Epidermal melanocyte (primary cell): ENCODE measurements around the gene RAF1.
"Not testable (repeated sequence)": the region's sequence is repeated elsewhere in the genome, so short reads cannot be mapped to it uniquely, and the experiment has no call there.

Source experiments
- DNase-seq: peaks from one replicate; pipeline ENCODE4 v3.0.0; 2011; ENCODE audit warnings: low spot score; ENCODE audit not compliant: insufficient read length

RAF1 gene

GRCh38 chr3:12677616-12678015 is 13.7 kb upstream of the RAF1 start:
- DNase-seq = no peak

- no peak for DNase-seq
These were observed 11.3 kb upstream of the RAF1 start for GRCh38 chr3:12675115-12675810.

GRCh38 chr3:12673956-12674736 is 10.2 kb upstream of the RAF1 start:
- DNase-seq = not testable (repeated sequence)

GRCh38 chr3:12671120-12671450 is 7.2 kb upstream of the RAF1 start:
- DNase-seq = no peak

DNA sequence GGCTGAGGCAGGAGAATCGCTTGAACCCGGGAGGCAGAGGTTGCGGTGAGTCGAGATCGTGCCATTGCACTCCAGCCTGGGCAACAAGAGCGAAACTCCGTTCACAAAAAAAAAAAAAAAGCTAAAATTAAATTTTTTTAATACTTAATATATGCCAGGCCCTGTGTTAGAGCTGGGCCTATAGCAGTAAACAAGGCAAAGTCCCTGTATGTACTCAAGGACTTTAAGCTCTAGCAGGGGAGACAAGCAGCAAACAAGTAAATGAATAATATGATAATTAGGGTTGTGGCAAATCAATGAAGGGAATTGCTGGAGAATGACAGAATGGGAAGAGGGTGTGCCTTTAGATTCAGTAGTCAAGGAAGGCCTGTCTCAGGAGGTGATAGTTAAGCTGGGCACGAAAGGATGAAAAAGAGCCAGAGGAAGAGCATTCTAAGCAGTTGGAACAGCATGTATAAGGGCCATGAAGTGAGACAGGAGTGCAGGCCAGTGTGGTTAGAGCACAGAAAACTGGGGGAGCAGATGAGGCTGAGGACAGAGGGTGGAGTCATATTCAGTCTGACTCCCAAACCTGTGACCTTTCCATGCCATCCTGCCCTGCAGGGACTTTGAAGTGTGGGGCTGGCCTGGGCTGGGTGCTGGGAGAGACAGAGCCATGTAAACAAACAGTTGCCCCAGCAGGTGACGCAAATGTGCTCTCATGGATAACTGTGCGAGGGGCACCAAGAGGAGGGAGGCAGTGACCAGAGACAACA is 6.6 kb upstream of the RAF1 start:
- DNase-seq = no peak

DNA sequence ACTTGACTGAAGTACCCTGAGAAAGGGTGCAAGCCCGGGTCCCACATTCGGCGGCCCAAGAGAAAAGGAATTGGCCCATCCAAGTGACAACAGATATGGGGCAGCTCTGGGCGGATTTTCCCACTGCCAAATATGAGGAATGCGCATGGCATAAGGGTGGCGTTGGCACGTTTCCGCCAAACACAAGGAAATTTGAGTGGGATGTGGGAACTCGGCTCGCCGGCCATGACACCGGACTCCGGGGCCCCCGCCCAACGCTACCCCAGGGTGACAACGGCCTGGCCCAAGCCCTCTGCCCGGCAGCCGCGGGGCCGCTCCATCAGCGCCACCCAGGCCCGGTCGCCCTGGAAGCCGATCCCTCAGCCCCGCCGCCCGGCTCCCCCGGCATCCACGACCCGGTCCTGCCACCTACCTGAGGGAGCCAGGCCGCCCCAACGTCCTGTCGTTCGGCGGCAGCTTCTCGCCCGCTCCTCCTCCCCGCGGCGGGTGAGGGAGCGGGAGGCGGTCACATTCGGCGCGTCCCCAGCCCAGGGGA is 449 bp downstream of the RAF1 start:
- no peak for DNase-seq

DNA sequence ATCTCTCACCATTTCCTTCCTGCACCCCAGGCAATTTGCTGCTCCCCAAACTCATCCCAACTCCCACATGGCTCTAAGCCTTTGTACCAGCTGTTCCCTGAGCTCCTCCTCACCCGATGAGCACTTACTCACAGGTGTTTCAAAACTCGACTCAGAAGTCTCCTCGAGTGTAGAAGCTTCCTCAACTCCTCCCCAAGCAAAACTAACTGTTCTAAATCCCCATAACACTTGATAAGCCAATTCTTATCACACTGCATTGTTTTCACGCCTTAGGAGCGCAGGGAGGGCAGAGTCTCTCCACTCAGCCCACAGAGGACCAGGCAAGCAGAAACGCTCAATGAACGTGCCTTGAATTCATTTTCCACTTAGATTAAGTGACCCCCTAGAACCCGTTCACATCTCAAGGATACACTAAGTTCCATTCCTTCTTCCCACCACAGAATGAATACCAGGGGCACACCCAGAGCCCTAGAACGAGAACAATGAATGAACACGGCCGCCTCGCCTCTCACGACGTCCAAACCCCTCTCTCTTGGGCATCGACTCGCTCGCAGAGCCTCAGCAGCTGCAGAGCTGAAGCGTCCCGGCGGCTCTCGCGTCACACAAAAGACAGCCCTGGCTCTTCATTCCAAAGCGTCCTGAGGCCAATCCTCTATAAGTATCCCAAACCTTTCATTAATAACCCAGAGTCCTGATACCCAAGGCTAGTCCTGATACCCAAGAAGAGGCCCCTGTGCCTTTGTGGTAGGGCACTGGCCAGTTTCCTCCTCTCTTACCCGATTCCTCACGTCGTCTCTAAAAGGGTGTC is 1.1 kb downstream of the RAF1 start:
- DNase-seq = no peak

GRCh38 chr3:12661926-12662592 is 1.9 kb downstream of the RAF1 start:
- DNase-seq = no peak

GRCh38 chr3:12661375-12661774 is 2.5 kb downstream of the RAF1 start:
- not testable (repeated sequence) for DNase-seq

GRCh38 chr3:12660196-12660595 is 3.7 kb downstream of the RAF1 start:
- DNase-seq = no peak

DNA sequence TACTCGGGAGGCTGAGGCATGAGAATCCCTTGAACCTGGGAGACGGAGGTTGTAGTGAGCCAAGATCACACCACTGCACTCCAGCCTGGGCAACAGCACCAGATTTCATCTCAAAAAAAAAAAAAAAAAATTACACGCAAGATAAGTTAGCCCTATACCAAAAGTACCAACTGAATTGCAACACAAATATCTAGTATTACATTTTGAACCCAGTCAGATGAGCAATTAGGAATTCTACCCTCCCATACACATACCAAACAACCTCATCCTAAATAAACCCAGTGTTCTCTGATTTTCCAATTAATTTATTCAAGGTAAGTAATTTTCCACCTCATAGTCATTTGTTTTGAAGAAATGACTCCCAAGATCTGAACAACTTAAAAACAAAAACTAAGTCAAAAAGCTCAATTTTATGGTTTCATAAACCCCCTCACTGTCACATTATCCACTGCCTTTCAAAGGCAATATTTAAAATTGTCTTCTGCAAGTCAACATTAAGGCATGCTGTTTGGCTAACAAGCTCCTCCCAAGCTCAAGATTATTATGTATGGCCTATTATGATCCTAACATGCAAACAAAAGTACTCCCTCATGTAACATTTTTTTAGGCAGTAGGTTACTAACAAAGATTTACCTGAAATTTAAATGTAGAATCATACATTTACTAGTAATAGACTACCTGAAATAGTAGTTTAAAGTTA is 4.5 kb downstream of the RAF1 start:
- no peak for DNase-seq

GRCh38 chr3:12658593-12659058 is 5.3 kb downstream of the RAF1 start:
- peak; percentile 22 for DNase-seq

DNA sequence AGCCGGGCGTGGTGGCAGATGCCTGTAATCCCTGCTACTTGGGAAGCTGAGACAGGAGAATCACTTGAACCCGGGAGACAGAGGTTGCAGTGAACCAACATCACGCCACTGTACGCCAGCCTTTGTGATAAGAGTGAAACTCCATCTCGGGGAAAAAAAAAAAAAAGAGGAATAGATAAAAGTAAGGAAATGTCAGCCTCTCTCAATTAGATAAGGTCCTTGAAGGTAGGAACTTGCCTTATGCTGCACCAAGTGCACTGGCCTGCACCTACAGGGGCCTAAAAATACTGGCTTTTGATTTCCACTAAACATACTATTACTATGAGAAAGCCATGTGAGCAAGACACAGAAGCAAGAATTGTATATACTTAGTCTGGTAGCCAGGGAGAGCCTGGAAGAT is 7.1 kb downstream of the RAF1 start:
- no peak for DNase-seq

DNA sequence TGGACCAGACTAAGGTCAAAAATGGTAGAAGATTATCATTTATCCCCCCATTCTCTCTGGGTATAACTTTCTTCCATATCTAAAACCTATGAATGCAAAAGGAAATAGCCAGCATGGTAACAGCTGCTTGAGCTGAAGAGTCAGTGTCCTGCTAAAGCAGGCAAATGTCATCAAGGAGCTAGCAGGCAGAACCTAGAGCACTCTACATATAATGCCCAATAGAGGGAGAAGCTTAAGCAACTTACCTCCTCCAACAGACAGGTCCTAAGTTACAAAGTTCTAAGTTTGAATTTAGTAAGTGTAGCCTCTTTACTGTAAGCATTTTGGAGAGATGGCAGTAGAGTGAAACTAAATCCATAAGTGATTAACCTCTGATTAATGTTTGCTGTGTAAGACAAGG is 7.7 kb downstream of the RAF1 start:
- DNase-seq = no peak

DNA sequence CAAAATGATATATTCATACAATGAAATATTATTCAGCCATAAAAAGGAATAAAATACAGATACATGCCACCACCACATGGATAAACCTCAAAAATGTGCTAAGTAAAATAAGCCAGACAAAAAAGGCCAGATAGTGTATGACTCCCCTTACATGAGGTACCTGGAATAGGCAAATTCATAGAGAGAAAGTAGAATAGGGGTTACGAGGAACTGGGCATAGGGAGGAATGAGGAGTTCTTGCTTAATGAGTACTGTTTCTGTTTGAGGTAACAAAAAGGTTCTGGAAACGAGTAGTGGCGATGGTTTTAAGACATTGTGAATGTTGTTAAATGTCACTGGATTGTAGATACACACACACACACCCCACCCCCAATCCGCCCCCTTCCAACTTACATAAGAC is 8.2 kb downstream of the RAF1 start:
- DNase-seq = no peak

DNA sequence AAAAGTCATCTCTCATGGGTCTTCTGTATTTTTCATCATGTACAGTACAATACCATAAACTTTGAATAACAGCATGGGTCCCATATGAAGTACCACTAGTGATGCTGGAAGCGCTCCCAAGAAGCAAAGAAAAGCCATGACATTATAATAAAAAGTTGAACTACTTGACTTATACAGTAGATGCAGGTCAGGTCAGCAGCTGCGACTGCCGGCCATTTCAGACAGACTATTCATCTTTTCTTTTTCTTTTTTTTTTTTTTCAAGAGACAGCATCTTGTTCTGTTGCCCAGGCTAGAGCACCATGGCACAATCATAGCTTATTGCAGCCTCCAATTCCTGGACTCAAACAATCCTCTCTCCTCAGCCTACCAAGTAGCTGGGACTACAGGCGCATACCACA is 10.2 kb downstream of the RAF1 start:
- no peak for DNase-seq

DNA sequence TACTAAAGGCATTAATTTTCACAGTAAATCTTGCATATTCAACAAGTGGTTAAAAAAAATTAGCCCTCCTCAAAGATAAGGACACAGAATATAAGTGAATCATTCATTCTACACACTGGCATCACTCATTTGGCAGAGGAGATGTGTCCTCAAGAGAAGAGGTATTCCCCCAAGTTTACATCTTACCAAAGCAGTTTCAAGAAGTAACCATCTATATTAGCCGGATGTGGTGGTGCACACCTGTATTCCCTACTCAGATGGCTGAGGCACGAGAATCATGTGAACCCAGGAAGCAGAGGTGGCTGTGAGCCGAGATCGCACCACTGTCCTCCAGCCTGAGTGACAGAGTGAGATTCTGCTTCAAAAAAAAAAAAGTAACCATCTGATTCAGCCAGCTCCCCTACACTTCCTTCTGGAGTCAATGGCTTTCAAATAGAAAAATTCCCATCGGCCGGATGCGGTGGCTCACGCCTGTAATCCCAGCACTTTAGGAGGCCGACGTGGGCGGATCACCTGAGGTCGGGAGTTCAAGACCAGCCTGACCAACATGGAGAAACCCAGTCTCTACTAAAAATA is 15.4 kb downstream of the RAF1 start:
- DNase-seq = no peak

- DNase-seq = no peak
These were observed 19.5 kb downstream of the RAF1 start for GRCh38 chr3:12644331-12644937.

DNA sequence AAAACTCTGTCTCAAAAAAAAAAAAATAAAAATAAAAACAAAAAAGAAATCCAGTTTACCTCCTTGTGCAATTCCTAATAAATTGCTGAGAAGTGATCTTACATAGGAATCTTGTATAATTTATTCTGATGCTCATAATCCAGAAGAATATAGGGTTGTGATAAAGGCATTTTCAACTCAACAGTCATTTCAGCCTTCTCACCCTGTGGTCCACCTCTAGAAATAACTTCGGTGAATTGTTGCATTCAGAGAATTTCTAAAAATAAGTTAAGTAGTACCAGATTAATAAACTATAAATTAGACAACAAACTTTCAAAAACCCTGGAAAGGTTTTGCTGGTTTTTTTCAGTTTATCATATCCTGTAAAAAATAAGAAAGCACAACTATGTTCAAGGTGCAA is 20.2 kb downstream of the RAF1 start:
- DNase-seq = no peak
